ENCODE data around the gene MRPL10. TPM values are rescaled to one million over a fixed set of nuclear protein-coding genes. Genes with fewer than 3 reads are reported as not detected.

The MRPL10 gene
- total RNA-seq, 2 donors from 2014 or later, result 25.8 to 34.8 TPM

DNA sequence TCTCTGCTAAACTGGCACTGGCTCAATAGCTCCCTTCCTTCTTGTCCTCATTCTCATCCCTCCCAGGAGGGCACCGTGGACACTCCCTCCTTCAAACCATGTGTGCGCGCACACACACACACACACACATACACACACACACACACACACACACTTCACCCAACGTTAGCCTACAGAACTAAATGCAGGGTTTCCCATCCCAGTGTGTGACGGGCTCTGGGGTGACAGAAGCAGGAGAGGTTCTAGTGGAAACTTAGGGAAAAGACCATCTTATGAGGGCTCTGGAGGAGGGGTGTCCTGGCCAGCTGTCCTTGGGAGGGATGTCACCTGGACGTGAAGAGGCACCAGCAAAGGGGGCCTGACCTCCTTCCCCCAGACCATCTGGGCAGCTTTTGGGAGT, 29.4 kb downstream of the MRPL10 start:
- TF ChIP-seq, protein P1, sequence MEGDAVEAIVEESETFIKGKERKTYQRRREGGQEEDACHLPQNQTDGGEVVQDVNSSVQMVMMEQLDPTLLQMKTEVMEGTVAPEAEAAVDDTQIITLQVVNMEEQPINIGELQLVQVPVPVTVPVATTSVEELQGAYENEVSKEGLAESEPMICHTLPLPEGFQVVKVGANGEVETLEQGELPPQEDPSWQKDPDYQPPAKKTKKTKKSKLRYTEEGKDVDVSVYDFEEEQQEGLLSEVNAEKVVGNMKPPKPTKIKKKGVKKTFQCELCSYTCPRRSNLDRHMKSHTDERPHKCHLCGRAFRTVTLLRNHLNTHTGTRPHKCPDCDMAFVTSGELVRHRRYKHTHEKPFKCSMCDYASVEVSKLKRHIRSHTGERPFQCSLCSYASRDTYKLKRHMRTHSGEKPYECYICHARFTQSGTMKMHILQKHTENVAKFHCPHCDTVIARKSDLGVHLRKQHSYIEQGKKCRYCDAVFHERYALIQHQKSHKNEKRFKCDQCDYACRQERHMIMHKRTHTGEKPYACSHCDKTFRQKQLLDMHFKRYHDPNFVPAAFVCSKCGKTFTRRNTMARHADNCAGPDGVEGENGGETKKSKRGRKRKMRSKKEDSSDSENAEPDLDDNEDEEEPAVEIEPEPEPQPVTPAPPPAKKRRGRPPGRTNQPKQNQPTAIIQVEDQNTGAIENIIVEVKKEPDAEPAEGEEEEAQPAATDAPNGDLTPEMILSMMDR (IDR thresholded peaks at IDR 0.05), result no peak
- no peak for DNase-seq (ENCODE audit: low spot score)
- H3K4me1 ChIP-seq (ENCODE audit: control insufficient read depth in 1 of 2, low read depth in 2 of 2), result peaks cover 0 to 15% of the 10 kb centered on the region in 2 donors

DNA sequence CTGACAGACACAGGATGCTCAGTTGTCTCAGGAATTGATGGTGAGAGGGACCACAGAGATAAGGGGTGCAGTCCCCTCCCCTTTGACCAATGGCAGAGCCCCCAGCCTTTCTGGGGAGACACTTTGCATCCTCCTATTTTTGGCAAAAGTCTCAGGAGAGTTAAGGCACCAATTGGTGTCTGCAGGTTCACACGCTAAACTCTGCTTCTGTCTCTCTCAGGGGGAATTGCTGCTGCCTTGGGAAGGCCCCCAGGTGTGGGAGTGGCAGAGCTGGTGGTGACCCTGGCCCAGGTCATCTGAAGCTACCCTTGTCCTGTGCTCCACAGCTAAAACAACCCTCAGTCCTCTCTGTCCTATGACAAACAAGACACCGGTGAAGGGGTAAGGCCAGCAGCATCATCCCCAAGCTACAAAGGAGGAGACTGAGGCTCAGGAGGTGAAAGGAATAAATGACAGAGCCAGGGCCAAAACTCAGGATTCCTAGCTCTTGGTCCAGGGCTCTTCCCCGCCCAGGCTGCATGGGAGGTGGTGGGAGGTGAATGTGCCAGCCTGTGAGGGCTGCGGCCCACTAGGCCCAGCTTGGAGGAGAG, 30.1 kb downstream of the MRPL10 start:
- H3K36me3 ChIP-seq, result no peaks in the 10 kb centered on the region
- H3K4me1 ChIP-seq (ENCODE audit: control insufficient read depth in 1 of 2, low read depth in 2 of 2), result peaks cover 0 to 15% of the 10 kb centered on the region in 2 donors
- H3K4me3 ChIP-seq, result no peak overlapping the region
- DNase-seq (ENCODE audit: low spot score) (no peak), ATAC-seq (ENCODE audit: insufficient number of reproducible peaks, low FRiP score, low read depth) (no peak)
- H3K27ac ChIP-seq, result no peak overlapping the region
- H3K27me3 ChIP-seq (replicated peaks; ENCODE audit: insufficient read depth), result no peaks in the 10 kb centered on the region
- TF ChIP-seq, protein P1 (IDR thresholded peaks at IDR 0.05), result no peak
- no peaks in the 10 kb centered on the region for H3K9me3 ChIP-seq

More for the DNA sequence above, 29.4 kb downstream of the MRPL10 start:
- ATAC-seq (ENCODE audit: insufficient number of reproducible peaks, low FRiP score, low read depth), result no peak
- Histone ChIP-seq H3K9me3 (no peaks in the 10 kb centered on the region), H3K27me3 (replicated peaks; ENCODE audit: insufficient read depth) (no peaks in the 10 kb centered on the region), H3K4me3 (no peak overlapping the region), H3K27ac (no peak overlapping the region), H3K36me3 (no peaks in the 10 kb centered on the region)

DNA sequence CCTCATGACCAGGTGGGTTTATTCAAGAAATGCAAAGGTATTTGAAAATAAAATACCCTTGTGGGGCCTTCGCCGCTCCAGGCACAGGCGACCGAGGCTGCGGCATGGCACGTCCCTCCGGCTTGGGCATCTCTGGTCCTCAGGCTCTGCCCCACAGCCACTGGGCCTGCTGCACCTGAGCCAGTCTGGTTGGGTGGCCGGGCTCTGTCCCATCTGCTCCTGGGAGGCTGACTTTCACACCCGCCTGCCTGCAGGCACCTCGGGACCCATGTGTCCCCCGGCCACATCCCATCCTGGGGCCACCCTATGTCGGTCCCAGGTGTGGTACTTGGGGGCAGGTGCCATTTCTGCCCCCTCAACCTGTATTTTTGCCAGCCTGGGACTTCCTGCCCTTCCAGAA, 30.7 kb downstream of the MRPL10 start:
- Histone ChIP-seq H3K4me1 (ENCODE audit: control insufficient read depth in 1 of 2, low read depth in 2 of 2) (peaks cover 0 to 11% of the 10 kb centered on the region in 2 donors), H3K27ac (no peak overlapping the region), H3K9me3 (no peaks in the 10 kb centered on the region), H3K36me3 (no peaks in the 10 kb centered on the region), H3K4me3 (no peak overlapping the region), H3K27me3 (replicated peaks; ENCODE audit: insufficient read depth) (no peaks in the 10 kb centered on the region)
- no peak for DNase-seq (ENCODE audit: low spot score)
- no peak for ATAC-seq (ENCODE audit: insufficient number of reproducible peaks, low FRiP score, low read depth)
- TF ChIP-seq, protein P1 (IDR thresholded peaks at IDR 0.05), result no peak

GRCh38 chr17:47797797-47798196, 33.5 kb downstream of the MRPL10 start:
- Histone ChIP-seq H3K4me1 (ENCODE audit: control insufficient read depth in 1 of 2, low read depth in 2 of 2) (no peaks in the 10 kb centered on the region), H3K36me3 (no peaks in the 10 kb centered on the region), H3K9me3 (no peaks in the 10 kb centered on the region), H3K27ac (no peak overlapping the region), H3K4me3 (no peak overlapping the region), H3K27me3 (replicated peaks; ENCODE audit: insufficient read depth) (no peaks in the 10 kb centered on the region)
- ATAC-seq (ENCODE audit: insufficient number of reproducible peaks, low FRiP score, low read depth) (no peak), DNase-seq (ENCODE audit: low spot score) (no peak)
- TF ChIP-seq, protein P1 (IDR thresholded peaks at IDR 0.05), result no peak

- Histone ChIP-seq H3K36me3 (no peaks in the 10 kb centered on the region), H3K27me3 (replicated peaks; ENCODE audit: insufficient read depth) (peaks cover 15% of the 10 kb centered on the region), H3K9me3 (no peaks in the 10 kb centered on the region), H3K27ac (no peak overlapping the region), H3K4me3 (no peak overlapping the region), H3K4me1 (ENCODE audit: control insufficient read depth in 1 of 2, low read depth in 2 of 2) (peaks cover 2 to 10% of the 10 kb centered on the region in 2 donors)
- TF ChIP-seq, protein P1 (IDR thresholded peaks at IDR 0.05), result no peak
- DNase-seq (ENCODE audit: low spot score) (no peak), ATAC-seq (ENCODE audit: insufficient number of reproducible peaks, low FRiP score, low read depth) (no peak)
Measured at GRCh38 chr17:47792979-47793378, 38.4 kb downstream of the MRPL10 start.

Data from thoracic aorta (tissue), 2 donors.